EH (cell line): ENCODE results near the gene MAPKAPK3.

ENCODE experiments used
- DNase-seq: peaks from one replicate; pipeline ENCODE4 v3.0.0-alpha.2; 2015; ENCODE audit warnings: low read depth

Gene MAPKAPK3

GRCh38 chr3:50587806-50588758 is 28.9 kb upstream of the MAPKAPK3 start:
- no peak for DNase-seq

DNA sequence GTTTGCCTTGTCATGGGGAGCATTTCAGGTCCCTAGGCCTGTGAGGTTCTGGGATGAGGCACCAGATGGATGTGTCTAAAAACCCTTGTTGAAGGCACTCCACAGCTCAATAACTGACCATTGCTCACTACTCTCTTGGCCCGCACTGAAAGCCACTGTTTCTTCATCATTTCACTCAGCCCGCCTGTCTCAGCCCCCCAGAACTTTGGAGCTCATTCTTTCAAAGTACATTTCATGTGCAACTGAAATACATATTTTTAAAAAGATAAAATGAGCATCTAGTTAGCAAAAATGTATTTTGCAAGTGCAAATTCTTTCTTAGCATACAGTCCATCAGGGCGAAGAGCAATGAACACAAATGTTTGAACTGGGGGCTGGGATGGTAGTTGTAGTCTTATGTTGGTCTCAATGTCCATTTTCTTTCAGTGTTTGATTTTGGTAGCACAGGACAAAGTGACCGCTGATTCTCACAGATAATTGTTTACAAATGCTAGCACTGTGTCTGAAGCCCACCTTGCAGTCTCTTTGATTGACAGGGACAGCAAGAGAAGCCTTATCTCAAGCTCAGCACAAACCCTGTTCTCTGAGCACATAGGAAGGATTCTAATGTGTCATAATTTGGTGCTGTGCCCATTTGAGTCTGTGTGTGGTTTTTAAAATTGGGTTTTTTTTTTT is 28.1 kb upstream of the MAPKAPK3 start:
- peak; percentile 28 for DNase-seq

DNA sequence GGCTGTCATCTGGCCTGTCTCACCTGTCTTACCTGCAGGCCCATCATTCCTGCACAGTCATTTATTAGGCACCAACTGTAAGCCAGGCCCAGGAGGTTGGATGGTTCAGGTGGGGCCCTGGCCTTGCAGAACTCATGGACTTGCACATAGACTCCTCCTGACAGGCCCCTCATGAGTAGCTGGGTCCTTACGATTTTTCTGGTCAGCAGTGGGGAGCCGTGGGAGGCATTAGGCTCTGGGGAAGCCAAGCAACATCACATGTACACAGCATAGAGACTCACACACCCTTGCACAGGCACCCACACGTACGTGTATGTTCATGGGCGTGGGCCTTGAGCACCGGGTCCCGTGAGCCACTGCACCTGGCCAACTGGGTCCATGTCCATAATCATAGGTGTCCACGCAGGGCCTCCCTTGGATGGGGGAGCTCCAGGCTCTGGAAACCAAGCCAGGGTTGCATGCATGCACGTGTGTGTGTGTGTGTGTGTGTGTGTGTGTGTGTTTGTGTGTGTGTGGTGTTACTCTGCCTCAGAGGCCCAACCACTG is 25.7 kb upstream of the MAPKAPK3 start:
- no peak for DNase-seq

DNA sequence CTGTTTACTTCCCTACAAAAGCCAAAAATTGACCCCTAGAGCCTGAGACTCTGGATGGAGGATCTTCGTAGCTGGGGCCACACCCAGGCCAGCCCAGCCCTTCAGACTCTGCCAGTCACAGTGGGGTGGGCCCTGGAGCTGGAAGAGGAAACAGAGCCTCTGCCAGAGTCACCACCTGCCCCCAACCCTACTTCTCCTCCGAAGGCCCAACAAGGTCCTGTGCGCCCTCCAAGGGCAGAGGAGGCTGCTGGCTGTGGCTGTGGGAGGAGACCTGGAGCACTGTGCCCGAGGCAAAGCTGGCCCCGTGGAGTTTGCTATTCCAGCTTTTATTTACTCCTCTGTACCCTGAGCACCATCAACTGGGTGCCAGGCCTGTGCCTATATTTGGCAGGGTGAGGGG is 24.4 kb upstream of the MAPKAPK3 start:
- DNase-seq, result no peak

DNA sequence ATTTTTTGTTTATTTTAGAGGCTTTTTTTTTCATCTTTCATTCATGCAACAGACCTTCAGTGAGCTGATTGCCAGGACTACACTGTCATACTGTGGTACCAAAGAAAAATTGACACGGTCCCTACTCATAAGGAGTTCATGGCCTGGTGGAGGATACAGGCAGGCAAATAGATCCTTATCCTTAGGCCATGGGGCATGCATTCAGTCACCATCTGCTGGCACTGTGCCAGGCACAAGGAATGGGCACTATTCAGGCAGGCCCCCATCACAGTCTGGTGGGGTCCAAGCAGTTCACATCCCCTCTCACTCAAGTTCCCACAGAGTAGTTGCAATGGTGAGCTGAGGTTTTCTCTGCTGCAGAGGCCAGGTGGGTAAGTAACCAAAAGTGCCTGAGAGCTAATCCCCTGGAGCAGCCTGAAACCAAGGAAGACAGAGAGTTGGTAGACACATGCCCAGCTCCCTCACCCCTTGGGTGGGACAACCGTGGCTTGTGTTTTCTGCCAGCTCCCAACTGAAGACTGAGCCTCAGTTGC is 22.6 kb upstream of the MAPKAPK3 start:
- DNase-seq, result no peak

- no peak for DNase-seq
These were observed 17.7 kb upstream of the MAPKAPK3 start for GRCh38 chr3:50599115-50599715.

GRCh38 chr3:50599716-50600118 is 17.2 kb upstream of the MAPKAPK3 start:
- DNase-seq, result no peak

- DNase-seq, result no peak
These were observed 16.7 kb upstream of the MAPKAPK3 start for GRCh38 chr3:50600141-50600753.

DNA sequence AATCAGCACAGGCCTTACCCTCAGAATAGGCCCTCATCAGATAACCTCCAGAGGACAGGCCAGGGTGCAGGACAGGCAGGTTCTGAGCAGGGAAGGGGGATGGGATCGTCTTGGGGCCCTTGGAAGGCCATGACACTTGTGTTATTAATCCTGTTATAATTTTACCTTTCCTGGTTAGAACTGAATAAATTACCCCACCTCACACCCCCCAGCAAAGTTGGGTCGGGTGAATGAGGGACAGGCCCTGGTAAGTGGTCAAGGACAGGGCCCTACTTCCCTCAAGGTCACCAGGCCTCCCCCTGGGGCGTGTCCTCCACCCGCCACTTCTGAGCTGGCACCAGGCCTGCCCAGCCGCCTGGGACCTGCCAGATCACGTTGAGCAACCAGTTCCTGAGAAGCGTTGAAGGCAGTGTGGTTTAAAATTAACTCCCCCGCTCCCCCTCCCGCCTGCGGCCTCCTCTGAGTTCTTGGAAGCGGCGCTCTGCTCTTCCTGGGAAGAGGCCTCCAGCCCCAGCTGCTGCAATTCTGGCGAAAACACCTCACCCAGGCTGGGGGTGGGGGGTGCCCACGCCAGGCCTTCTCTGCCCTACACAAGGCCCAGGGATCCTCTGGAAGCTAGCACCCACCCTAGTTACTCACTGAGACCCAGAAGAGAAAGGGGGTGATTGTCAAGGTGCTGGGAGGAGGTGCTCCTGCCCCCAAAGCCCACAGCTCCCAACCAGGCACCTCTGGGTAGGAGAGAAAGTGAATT is 15.9 kb upstream of the MAPKAPK3 start:
- peak; percentile 98 for DNase-seq

DNA sequence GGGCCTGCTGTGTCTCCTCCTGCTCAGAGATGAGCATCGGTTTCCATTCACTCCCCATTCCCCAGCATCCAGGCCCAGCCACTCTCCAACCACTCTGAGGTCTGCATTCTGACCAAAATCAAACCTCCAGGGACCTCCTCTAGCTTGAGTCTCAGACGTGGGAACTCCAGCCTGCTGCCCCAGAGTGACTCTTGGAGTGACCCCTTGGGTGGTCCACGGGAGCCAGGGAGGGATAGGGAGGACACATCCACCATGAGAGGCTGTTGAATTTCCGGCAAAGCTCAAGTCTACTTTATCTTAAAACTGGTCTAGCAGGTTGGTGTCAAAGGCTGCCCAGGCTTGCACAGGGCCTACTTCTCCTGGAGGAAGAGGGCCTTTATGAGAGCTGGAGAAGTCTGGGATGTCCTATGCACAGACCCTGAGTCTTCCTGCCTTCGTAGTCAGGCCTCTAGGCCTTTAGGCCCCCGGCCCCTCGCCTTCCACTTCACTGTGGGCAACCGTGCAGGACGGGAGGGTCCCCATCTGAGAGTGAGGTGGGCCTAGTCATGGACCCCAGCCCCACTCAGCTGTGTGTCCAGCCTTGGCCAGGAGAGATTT is 14.3 kb upstream of the MAPKAPK3 start:
- no peak for DNase-seq

DNA sequence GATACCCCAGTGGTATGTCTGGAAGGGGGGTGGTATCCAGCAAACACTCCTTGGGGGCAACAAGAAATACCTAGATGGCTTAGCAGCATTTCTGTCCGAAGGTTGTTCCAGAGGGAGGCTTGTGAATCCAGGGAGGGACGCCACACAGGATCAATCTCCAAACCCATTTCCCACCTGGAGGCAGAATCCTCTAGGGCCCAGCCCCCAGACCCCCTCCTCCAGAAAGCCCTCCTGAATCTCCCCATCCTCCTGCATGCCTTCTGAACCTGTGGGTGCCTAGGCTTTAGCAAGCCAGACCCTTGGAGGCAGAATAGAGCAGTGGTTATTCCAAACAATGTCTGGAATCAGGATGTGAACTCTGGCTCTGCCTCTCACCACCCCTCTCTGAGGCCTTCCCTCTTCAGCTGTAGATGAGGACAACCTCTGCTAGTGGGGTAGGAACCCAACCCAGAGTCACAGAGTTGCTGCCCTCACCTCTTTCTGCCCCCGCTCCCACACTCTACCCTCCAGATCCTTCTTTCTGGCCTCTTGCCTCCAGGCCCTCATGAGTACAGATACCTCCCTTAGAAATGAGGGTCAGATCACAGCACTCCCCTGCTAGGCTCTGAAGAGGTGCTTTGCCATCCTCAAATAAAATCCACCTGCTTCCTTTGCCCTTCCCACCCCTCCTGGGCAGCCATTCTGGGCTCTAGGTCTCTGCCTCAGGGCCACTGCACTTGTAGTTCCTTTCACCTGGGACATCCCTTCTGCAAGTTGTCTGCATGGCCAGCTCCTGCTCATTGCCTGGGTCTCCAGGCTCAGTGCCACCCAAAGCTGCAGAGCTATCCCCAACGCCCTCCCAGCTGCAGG is 13.5 kb upstream of the MAPKAPK3 start:
- no peak for DNase-seq

- DNase-seq, result no peak
These were observed 12.8 kb upstream of the MAPKAPK3 start for GRCh38 chr3:50604110-50604621.

GRCh38 chr3:50604628-50605588 is 12.0 kb upstream of the MAPKAPK3 start:
- no peak for DNase-seq

DNA sequence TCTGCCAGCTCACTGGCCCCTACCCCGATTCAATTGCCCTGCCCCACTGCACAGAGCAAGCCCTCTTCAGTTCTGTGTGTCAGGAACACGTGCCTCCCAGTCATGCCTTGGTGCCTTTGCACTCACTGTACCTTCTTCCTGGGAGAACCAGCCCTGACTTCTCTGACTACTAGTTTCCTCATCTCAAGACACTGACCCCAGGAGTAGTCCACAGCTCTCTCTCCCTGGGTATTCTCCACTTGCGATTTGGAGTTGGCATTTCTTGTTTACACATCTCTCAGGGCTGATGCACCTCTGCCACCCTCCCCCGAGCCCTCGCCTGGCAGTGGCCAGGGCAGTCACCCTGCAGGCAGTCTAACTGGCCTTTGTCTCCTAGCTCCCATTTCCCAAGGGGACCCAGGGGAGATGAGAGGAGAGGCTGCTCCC is 11.0 kb upstream of the MAPKAPK3 start:
- DNase-seq, result no peak

DNA sequence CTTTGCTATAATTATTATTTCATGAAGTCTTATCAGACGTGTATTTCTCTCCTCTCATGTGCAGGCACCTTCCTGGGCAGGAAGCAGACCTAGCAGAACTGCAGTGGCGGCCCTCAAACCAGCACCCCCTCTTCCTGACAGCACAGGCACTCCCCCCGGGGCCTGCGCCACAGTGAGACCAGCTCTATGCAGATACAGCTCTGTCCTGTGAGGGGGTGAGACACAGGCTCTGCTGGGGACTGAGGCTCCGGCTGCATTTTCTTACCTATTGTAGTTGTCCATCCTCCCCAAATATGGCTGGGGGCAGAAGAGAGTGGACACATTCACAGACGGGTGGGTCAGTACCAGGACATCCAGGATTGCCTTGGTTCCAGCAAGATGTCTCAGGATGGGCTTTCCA is 10.4 kb upstream of the MAPKAPK3 start:
- DNase-seq, result no peak

DNA sequence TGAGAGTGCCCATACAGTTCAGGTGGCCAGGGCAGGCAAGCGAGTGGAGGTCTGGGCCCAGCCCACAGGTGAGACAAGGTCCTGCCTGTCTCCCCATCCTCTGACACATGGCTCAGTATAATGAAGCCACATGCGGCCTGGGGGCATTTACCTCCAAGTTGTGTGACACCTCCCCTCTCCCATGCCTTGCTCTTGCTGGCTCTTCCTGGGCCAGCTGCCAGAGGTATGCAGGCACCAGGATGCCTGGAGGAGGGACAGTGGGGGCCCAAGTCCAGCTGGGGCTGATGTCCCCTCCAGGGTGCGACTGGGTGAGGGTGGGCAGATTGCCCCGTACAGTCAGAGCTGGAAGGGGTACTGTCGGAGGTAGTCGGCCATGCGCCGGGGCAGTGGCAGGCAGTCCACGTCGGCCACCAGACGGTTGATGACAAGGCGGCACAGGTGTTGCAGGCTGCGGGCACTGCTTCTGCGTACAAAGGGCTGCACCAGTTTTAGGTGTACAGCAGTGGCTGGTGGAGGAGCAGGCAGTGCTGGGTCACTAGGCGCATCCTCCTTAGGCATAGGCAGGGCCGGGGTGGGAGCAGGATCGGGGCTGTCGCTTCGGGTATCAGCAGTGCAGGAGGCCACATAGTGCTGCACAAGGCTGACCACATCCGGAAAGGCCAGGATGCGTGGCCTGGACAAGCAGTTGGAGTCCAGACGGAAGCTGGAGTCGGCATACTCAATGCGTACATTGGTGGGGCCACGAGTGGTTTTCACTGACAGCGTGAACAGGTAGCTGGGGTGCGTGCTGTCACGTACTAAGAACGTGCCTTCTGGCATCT is 9.5 kb upstream of the MAPKAPK3 start:
- DNase-seq, result no peak

GRCh38 chr3:50608278-50608677 is 8.7 kb upstream of the MAPKAPK3 start:
- no peak for DNase-seq
